Osteocyte (in vitro differentiated cells): ENCODE results near the gene ARHGAP12. TPM values are rescaled to one million over a fixed set of nuclear protein-coding genes. Genes with fewer than 3 reads are reported as not detected.

ENCODE experiments used
- DNase-seq: peaks from one replicate; pipeline ENCODE4 v3.0.0; 2021; ENCODE audit warnings: mixed read lengths; ENCODE audit not compliant: unreplicated experiment; ENCODE audit errors: extremely low spot score
- H3K27ac Mint-ChIP-seq: one replicate; pipeline ENCODE4 v1.8.0; 2021; ENCODE audit warnings: mild to moderate bottlenecking, mixed read lengths; ENCODE audit not compliant: unreplicated experiment
- H3K27me3 Mint-ChIP-seq: one replicate; pipeline ENCODE4 v1.8.0; 2021; ENCODE audit warnings: mixed read lengths; ENCODE audit not compliant: unreplicated experiment
- H3K36me3 Mint-ChIP-seq: one replicate; pipeline ENCODE4 v1.8.0; 2021; ENCODE audit warnings: mixed read lengths; ENCODE audit not compliant: unreplicated experiment
- H3K4me1 Mint-ChIP-seq: one replicate; pipeline ENCODE4 v1.8.0; 2021; ENCODE audit warnings: mixed read lengths; ENCODE audit not compliant: unreplicated experiment
- H3K4me3 Mint-ChIP-seq: one replicate; pipeline ENCODE4 v1.8.0; 2021; ENCODE audit warnings: mild to moderate bottlenecking, moderate library complexity, mixed read lengths; ENCODE audit not compliant: unreplicated experiment
- H3K9me3 Mint-ChIP-seq: one replicate; pipeline ENCODE4 v1.8.0; 2021; ENCODE audit warnings: mixed read lengths; ENCODE audit not compliant: unreplicated experiment
- total RNA-seq: library from RNA; stranded (reverse); gene quantifications from 2 replicates; pipeline ENCODE4 v1.2.1, GENCODE V29; 2021
- TF ChIP-seq, protein P1 (sequence below): fragments of 200-600 bp; sonication (generic); IDR thresholded peaks from 2 replicates; pipeline ENCODE4 v1.5.0; 2021; ENCODE audit warnings: antibody characterized with exemption, mild to moderate bottlenecking, moderate library complexity

The ARHGAP12 gene
- total RNA-seq, 1 donor from 2014 or later = 18.8 TPM

DNA sequence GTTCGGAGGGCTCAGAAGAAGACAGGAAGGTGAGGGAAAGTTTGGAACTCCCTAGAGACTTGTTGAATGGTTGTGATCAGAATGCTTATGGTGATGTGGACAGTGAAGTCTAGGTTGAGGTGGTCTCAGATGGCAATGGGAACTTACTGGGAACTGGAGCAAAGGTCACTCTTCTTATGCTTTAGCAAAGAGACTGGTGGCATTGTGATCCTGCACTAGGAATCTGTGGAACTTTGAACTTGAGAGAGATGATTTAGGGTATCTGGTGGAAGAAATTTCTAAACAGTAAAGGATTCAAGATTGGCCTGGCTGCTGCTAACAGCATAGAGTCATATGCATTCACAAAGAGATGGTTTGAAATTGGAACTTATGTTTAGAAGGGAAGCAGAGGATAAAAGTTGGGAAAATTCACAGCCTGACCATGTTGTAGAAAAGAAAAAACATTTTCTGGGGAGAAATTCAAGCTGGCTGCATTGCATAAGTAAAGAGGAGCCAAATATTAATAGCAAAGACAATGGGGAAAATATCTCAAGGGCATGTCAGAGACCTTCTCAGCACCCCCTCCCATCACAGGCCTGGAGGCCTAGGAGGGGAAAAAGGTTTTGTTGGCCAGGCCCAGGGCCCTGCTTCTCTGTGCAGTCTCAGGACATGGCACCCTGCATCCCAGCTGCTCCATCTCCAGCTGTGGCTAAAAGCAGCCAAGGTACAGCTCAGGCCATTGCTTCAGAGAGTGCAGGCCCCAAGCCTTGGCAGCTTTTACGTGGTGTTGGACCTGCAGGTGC is 26.0 kb upstream of the ARHGAP12 start:
- peaks cover 4% of the 10 kb centered on the region for H3K36me3 Mint-ChIP-seq
- H3K4me3 Mint-ChIP-seq = no peak overlapping the region
- TF ChIP-seq, protein P1, sequence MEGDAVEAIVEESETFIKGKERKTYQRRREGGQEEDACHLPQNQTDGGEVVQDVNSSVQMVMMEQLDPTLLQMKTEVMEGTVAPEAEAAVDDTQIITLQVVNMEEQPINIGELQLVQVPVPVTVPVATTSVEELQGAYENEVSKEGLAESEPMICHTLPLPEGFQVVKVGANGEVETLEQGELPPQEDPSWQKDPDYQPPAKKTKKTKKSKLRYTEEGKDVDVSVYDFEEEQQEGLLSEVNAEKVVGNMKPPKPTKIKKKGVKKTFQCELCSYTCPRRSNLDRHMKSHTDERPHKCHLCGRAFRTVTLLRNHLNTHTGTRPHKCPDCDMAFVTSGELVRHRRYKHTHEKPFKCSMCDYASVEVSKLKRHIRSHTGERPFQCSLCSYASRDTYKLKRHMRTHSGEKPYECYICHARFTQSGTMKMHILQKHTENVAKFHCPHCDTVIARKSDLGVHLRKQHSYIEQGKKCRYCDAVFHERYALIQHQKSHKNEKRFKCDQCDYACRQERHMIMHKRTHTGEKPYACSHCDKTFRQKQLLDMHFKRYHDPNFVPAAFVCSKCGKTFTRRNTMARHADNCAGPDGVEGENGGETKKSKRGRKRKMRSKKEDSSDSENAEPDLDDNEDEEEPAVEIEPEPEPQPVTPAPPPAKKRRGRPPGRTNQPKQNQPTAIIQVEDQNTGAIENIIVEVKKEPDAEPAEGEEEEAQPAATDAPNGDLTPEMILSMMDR = no peak
- H3K4me1 Mint-ChIP-seq = peaks cover 4% of the 10 kb centered on the region
- DNase-seq = no peak
- no peak overlapping the region for H3K27ac Mint-ChIP-seq
- H3K9me3 Mint-ChIP-seq = peaks cover 11% of the 10 kb centered on the region
- no peaks in the 10 kb centered on the region for H3K27me3 Mint-ChIP-seq

DNA sequence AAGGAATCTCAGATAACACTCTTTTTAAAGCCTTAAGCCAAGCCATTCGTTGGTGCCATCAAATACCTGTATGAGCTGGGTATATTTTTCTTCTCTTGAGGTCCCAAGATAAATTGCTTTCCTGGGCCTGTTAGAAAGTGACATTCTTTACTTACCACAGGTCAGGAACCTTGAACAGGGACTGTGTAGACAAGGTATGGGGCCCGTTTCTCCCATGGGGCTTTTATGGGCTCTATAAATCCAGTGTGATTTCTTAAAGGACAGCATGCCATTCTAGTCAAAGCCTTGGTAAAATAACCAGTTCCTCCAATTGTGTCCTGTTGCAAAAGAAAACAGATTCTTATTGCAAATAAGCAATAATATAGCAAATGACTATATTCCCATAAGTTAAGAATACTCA is 24.8 kb upstream of the ARHGAP12 start:
- Mint-ChIP-seq H3K4me3 (no peak overlapping the region), H3K27me3 (no peaks in the 10 kb centered on the region), H3K36me3 (peaks cover 4% of the 10 kb centered on the region), H3K9me3 (peaks cover 11% of the 10 kb centered on the region), H3K27ac (no peak overlapping the region), H3K4me1 (peaks cover 4% of the 10 kb centered on the region)
- DNase-seq = no peak
- TF ChIP-seq, protein P1 = no peak

DNA sequence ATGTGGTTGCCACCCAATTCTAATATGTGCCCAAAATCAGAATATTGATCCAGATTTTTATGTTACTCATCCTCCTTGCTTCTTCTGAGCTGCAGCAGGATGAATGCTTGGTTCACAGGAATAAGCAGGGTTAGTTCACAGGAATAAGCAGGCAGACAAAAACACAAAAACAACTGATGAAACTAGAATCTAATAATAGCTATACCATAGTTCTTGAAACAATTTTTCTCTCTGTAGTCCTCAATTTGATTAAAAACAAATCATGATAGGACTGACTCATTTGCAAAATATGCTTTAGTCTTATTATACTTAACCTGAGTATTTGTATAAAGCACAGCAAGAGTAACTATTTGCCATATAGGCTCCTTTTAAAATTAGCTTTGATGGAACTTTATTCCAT is 24.4 kb upstream of the ARHGAP12 start:
- peaks cover 11% of the 10 kb centered on the region for H3K9me3 Mint-ChIP-seq
- DNase-seq = no peak
- peaks cover 4% of the 10 kb centered on the region for H3K36me3 Mint-ChIP-seq
- peaks cover 6% of the 10 kb centered on the region for H3K4me1 Mint-ChIP-seq
- no peak overlapping the region for H3K27ac Mint-ChIP-seq
- H3K4me3 Mint-ChIP-seq = no peak overlapping the region
- no peaks in the 10 kb centered on the region for H3K27me3 Mint-ChIP-seq
- TF ChIP-seq, protein P1 = no peak

DNA sequence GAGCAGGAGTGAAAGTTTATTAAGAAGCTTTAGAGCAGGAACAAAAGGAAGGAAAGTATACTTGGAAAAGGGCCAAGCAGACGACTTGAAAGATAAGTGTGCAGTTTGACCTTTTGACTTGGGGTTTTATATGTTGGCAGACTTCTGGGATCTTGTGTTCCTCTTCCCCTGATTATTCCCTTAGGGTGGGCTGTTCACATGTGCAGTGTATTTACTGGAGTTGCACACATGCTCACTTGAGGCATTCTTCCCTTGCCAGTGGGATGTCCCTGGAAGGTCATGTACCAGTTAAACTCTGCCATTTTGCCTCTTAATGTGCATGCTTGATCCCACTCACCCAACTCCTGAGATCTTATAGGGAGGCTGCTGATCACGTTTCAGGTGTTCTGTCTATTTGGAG is 23.4 kb upstream of the ARHGAP12 start:
- Mint-ChIP-seq H3K4me1 (peaks cover 15% of the 10 kb centered on the region), H3K9me3 (peaks cover 11% of the 10 kb centered on the region), H3K27ac (no peak overlapping the region), H3K36me3 (peaks cover 4% of the 10 kb centered on the region), H3K4me3 (no peak overlapping the region), H3K27me3 (no peaks in the 10 kb centered on the region)
- TF ChIP-seq, protein P1 = no peak
- DNase-seq = no peak

DNA sequence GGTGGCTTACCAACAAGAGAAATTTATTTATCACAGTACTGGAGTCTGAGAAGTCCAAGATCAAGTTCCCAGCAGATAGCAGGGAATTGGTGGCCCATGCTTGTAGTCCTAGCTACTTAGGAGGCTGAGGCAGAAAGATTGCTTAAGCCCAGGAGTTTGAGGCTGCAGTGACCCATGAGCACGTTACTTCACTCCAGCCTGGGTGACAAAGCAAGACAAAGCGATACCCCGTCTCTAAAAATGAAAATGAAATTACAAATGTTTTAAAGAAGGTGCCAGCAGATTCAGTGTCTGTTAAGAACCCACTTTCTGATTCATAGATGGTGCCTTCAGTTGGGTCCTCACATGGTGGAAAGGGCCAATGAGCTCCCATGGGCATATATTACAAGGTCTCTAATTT is 20.6 kb upstream of the ARHGAP12 start:
- no peak for DNase-seq
- Mint-ChIP-seq H3K36me3 (peaks cover under 1% of the 10 kb centered on the region), H3K9me3 (peaks cover 7% of the 10 kb centered on the region), H3K4me3 (no peak overlapping the region), H3K27ac (no peak overlapping the region), H3K27me3 (no peaks in the 10 kb centered on the region), H3K4me1 (peaks cover 28% of the 10 kb centered on the region)
- TF ChIP-seq, protein P1 = no peak
